OCI-M1 (cell line): ENCODE results near the gene GJB3.
"Not testable (repeated sequence)": the region's sequence is repeated elsewhere in the genome, so short reads cannot be mapped to it uniquely, and the experiment has no call there.

Source experiments
- DNase-seq: peaks from one replicate; lab custom pipeline; 2025; lab: John Stamatoyannopoulos, UW

Gene GJB3

GRCh38 chr1:34781071-34781843, at the start of gene GJB3:
TSS of gene GJB3 (plus strand) at chr1:34781214. CDS start at chr1:34784763, 3,549 bp downstream.
- no peak for DNase-seq

GRCh38 chr1:34732831-34733230, 48.2 kb upstream of the GJB3 start:
- DNase-seq: not testable (repeated sequence)

- DNase-seq: no peak
These were observed 44.3 kb upstream of the GJB3 start for GRCh38 chr1:34736692-34737091.

- not testable (repeated sequence) for DNase-seq
These were observed 43.8 kb upstream of the GJB3 start for GRCh38 chr1:34737236-34737635.

GRCh38 chr1:34739613-34740012, 41.4 kb upstream of the GJB3 start:
- no peak for DNase-seq

- peak; percentile 4 for DNase-seq
These were observed 40.7 kb upstream of the GJB3 start for GRCh38 chr1:34740161-34740868.

- peak; percentile 85 for DNase-seq
These were observed 38.2 kb upstream of the GJB3 start for GRCh38 chr1:34742667-34743270.

GRCh38 chr1:34743775-34744174, 37.2 kb upstream of the GJB3 start:
- no peak for DNase-seq

- no peak for DNase-seq
These were observed 36.2 kb upstream of the GJB3 start for GRCh38 chr1:34744851-34745250.

- DNase-seq: no peak
These were observed 35.3 kb upstream of the GJB3 start for GRCh38 chr1:34745666-34746065.

GRCh38 chr1:34746101-34746500, 34.9 kb upstream of the GJB3 start:
- DNase-seq: no peak

- DNase-seq: no peak
These were observed 34.0 kb upstream of the GJB3 start for GRCh38 chr1:34746785-34747637.

- no peak for DNase-seq
These were observed 33.4 kb upstream of the GJB3 start for GRCh38 chr1:34747638-34747941.

GRCh38 chr1:34749992-34750391, 31.0 kb upstream of the GJB3 start:
- no peak for DNase-seq

GRCh38 chr1:34750610-34751009, 30.4 kb upstream of the GJB3 start:
- DNase-seq: no peak

- DNase-seq: no peak
These were observed 27.9 kb upstream of the GJB3 start for GRCh38 chr1:34753163-34753562.

GRCh38 chr1:34754964-34755637, 25.9 kb upstream of the GJB3 start, which contains the start of gene GJB5:
TSS of gene GJB5 (plus strand) at chr1:34755047. CDS start at chr1:34757331, 2,284 bp downstream.
- no peak for DNase-seq

- DNase-seq: no peak
These were observed 25.1 kb upstream of the GJB3 start for GRCh38 chr1:34755961-34756360.

GRCh38 chr1:34757386-34757785, 23.6 kb upstream of the GJB3 start:
- DNase-seq: no peak

GRCh38 chr1:34758751-34759150, 22.3 kb upstream of the GJB3 start:
- DNase-seq: no peak

- DNase-seq: no peak
These were observed 21.3 kb upstream of the GJB3 start, which contains the start of gene GJB4 for GRCh38 chr1:34759503-34760357. TSS of gene GJB4 (plus strand) at chr1:34759740. CDS start at chr1:34761255, 1,515 bp downstream.
